NB4 (cell line): ENCODE results near the gene ABHD17A.

Experiments used
- DNase-seq: peaks from one replicate; pipeline ENCODE4 v3.0.0; 2010; ENCODE audit warnings: low read depth
- H3K4me3 ChIP-seq: one replicate; pipeline ENCODE4 v1.5.1; 2011; ENCODE audit warnings: mild to moderate bottlenecking, low read depth, low read length, moderate library complexity
- CTCF ChIP-seq: IDR thresholded peaks from one replicate; pipeline ENCODE4 v1.5.1; 2012; ENCODE audit warnings: low read depth, low read length
- MYC ChIP-seq: IDR thresholded peaks from 2 replicates; pipeline ENCODE4 v1.6.1; 2011; ENCODE audit warnings: low read depth, low read length
- POLR2A ChIP-seq: IDR thresholded peaks from 2 replicates; pipeline ENCODE4 v1.6.1; 2011; ENCODE audit warnings: mild to moderate bottlenecking; ENCODE audit not compliant: insufficient read length; ENCODE audit errors: extremely low read depth
- TF ChIP-seq, protein P1 (sequence below): IDR thresholded peaks from 2 replicates; pipeline ENCODE4 v1.6.1; 2011; ENCODE audit warnings: low read depth, low read length

Gene ABHD17A

GRCh38 chr19:1847684-1848398 lies 37.5 kb downstream of the ABHD17A start:
- no peak for TF ChIP-seq MYC
- TF ChIP-seq, protein P1, sequence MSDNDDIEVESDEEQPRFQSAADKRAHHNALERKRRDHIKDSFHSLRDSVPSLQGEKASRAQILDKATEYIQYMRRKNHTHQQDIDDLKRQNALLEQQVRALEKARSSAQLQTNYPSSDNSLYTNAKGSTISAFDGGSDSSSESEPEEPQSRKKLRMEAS, result peak; percentile 20; the same call in 1 of the 2 replicates
- H3K4me3 ChIP-seq, result peak overlapping the region; percentile 89
- DNase-seq, result peak; percentile 56

DNA sequence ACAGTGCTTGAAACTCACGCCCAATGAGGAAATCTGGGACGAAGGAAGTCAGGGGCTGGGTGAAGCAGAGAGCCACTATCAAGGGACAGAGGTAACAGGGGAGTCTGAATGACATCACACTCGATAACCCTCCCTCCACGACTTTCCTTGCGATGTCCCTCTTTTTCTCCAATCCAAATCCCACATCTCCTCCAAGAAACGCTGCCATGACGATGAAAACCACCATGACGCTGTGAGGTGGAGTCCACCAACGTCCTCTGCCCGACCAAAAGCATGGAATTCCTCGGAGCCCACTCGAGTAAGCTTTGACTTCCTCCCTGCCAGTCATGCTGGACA lies 38.0 kb downstream of the ABHD17A start:
- peak overlapping the region; percentile 89 for H3K4me3 ChIP-seq
- TF ChIP-seq MYC (no peak), POLR2A (no peak)
- no peak for DNase-seq

- TF ChIP-seq CTCF (no peak), MYC (no peak)
- peak overlapping the region; percentile 89 for H3K4me3 ChIP-seq
- no peak for DNase-seq
Observed at GRCh38 chr19:1846517-1847204, 38.6 kb downstream of the ABHD17A start.

GRCh38 chr19:1845642-1846041 lies 39.7 kb downstream of the ABHD17A start:
- DNase-seq, result no peak
- no peak overlapping the region for H3K4me3 ChIP-seq
- TF ChIP-seq, protein P1, result no peak
- no peak for TF ChIP-seq MYC
- TF ChIP-seq CTCF, result no peak
- TF ChIP-seq POLR2A, result no peak

GRCh38 chr19:1845125-1845515 lies 40.2 kb downstream of the ABHD17A start:
- no peak for DNase-seq
- H3K4me3 ChIP-seq, result no peak overlapping the region
- no peak for TF ChIP-seq POLR2A
- TF ChIP-seq, protein P1, result no peak
- no peak for TF ChIP-seq CTCF
- no peak for TF ChIP-seq MYC

DNA sequence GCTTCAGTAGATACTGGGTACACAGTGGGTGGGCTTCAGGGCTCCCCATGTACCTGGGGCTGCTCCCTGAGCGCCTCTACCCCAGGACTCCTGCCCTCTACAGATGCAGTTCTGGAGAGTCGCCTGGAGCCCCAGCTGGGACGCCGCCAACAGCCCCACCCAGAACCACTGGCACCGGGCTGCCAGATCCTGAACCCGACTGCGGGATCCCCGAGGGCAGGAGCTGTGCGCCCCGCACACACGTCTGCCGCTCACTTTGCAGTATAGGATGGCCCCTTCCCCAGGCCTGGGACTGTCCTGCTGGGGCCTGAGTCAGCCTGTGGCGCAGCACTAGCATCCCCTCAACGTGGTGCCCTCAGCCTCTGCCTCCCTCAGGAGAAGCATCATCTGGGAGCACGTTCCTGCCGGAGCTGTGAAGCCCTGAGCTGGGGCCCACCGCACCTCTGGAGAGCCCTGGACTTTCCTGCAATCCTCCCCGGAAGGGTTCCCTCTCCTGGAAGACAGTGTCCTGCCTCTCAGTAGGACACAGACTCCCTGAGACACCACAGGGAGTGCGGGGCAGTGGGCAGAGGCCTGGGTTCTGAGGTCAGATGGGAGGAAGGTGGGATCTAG lies 40.7 kb downstream of the ABHD17A start:
- no peak overlapping the region for H3K4me3 ChIP-seq
- no peak for DNase-seq
- TF ChIP-seq MYC, result no peak
- TF ChIP-seq, protein P1, result no peak
- no peak for TF ChIP-seq POLR2A
- TF ChIP-seq CTCF, result no peak
